NCI-H774 (cell line): Measurements from ENCODE around the gene LRP1.

Experiments used
- DNase-seq: peaks from one replicate; lab custom pipeline; 2025; lab: John Stamatoyannopoulos, UW

Gene LRP1

DNA sequence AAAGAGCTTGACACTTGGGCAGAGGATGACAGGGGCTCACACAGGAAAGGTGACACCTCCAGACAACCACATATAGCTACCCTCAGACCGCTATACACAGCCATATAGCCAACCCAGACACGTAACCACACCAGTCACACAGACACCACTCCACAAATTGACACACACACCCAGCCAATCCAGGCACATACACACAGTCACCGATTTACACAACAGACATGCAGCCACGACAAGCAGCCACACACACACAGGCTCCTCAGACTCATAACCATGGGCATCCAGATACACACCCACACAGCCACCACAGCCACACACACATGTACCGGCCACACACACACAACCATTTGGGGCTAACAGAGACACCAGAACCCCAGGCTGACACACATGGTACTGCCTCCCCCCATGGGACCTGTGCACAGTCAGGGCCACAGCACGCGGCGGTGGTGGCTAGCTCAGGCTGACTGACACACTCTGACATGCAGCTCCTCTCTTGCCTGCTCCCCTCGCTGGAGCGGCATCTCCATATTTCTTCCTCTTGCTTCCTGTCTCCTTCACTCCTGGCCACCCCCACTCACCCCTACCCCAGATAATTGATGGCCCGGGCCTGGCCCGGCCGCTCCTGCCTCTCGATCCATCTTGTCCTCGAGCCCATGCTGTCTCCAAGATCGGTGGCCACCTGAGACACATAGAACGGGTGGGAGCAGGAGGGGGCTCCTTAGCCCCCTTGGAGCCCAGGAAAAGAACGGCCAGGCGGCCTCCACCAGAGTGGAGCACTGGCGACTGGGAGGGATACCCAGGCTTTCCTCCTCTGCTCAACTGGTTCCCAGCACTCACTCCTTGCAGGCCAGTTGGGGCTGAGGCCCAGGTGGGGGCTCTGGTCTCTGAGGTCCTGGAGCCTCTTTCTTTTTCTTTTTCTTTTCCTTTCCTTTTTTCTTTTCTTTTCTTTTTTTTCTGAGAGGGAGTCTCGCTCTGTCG, 95.2 kb downstream of the LRP1 start:
- DNase-seq, result no peak

DNA sequence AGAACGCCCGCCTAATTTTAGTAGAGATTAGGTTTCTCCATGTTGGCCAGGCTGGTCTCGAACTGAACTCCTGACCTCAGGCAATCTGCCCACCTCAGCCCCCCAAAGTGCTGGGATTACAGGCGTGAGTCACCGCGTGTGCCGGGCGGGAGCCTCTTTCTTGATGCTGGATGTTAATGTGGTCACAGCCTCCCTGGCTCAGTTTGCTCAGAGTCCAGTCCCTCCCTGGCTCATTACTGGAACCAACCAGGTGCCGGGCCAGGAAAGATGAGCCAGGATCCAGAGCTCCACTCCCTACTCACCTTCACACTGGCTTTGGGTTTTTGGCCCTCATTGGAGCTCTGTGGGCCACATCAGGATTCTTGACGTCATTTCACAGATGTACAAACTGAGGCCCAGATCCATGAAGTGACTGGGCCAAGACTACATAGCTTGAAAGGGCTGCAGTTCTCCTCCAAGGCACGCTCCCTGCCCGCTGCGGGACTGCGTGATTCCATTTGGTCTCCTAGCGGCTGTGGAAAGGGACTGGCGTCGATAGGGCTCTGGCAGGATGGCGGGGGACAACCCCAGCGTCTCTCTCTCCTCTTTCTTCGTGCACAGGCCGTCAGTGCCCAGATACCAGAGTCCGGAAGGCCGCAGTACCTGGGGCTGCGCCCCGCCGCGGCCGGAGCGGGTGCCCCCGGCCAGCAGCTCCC, 96.1 kb downstream of the LRP1 start:
- DNase-seq, result no peak

DNA sequence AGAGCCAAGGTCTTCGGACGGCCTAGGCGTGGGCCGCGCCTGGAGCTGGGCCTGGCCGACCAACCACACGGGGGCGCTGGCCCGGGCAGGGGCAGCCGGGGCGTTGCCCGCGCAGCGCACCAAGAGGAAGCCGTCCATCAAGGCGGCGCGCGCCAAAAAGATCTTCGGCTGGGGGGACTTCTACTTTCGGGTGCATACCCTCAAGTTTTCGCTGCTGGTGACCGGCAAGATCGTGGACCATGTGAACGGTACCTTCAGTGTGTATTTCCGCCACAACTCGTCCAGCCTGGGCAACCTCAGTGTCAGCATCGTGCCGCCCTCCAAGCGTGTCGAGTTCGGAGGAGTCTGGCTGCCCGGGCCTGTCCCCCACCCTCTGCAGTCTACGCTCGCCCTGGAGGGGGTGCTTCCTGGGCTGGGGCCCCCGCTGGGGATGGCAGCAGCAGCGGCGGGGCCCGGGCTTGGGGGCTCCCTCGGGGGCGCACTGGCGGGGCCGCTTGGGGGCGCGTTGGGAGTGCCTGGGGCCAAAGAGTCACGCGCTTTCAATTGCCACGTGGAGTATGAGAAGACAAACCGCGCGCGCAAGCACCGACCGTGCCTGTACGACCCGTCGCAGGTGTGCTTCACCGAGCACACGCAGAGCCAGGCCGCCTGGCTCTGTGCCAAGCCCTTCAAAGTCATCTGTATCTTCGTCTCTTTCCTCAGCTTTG, 96.8 kb downstream of the LRP1 start:
- DNase-seq, result no peak

DNA sequence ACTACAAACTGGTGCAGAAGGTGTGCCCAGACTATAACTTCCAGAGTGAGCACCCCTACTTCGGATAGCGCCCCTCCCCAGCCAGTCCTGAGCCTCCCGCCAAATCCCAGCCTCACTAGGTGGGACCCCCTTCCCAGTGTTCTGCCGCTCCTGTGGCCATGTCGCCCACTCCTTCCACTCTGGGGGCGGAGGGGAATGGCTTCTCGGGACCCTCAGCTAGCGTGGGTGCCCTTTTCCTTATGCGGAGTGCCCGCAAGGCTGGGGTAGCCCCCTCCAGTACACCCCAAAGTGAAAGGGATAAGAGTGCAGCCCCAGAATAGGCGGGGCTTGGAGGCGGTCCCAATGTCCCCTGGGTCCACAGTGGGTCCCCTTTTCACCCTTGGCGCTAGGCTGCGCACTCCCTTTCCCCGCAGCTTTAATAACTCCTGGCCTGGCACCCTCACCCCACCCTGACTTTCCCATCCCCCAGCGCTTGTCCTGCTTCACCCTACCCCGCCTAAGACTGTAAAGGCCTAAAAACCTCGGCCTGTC, 97.5 kb downstream of the LRP1 start:
- DNase-seq, result no peak

DNA sequence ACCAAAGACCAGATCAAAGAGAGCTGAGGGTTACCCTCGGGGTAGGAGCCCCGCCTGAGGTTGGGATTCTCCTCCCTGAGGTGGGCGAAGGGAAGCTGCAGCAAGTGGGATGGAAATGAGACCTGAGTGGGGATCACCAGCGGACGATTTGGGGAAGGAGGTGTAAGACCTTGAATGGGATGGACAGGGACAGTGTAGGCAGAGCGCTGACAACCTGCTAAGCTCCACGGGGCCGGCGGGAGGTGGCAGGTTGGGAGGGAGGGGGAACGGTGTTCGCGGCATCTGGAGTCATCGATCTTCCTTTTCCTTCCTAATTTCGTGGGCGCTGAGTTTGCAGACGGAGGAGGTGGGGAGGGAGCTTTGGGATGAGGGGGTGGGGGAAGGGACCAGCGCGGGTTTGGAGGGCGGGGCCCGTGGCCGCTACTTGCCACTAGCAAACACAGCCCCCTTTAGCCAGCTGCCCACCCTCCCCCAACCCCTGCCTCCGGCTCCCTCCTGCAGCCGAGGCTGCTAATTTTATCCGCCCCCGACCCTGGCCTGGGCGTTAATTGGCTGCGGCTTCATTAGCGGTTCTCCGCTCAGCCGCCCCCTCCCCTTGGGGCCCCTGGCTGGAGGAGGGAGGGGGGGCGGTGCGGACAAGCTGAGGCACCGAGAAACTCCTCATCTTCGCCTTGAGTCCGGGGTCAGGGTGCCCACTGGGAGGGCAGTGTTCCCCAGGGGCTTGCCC, 98.5 kb downstream of the LRP1 start:
- DNase-seq, result no peak

DNA sequence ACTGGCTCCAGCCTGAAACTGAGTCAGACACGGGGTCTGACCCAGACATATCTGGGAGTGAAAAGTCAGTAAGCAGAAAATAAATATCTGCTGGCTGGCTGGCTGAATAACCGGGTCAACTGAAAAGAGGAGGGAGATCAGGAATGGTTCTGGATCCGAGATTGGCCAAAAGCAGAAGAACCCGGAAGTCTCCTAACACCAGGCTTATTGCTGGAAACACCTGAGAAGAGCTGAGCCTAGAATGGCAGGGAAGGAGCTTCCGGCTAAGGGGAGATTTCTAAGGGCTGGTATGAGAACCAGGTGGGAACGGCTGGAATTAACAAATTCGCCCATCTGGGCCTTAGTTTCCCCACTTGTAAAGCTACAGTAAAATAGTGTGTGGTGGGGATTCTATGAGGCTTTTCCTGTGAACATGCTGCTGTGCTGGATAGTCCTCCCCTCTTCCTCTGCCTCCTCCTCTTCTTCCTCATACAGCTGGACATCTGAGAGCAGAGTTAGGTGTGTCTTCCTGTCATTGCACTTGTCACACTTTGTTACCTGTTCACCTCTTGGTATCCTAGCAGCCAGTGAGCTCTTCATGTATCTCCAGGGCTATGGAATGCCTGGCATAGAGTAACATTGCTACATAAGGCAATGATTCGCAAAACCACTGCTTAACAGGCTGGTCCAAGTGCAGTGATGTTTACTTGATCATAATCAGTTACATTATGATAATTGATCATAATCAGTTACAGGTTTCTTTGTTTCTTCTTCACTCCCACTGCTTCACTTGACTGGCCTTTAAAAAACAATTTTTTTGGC, 99.2 kb downstream of the LRP1 start:
- no peak for DNase-seq

DNA sequence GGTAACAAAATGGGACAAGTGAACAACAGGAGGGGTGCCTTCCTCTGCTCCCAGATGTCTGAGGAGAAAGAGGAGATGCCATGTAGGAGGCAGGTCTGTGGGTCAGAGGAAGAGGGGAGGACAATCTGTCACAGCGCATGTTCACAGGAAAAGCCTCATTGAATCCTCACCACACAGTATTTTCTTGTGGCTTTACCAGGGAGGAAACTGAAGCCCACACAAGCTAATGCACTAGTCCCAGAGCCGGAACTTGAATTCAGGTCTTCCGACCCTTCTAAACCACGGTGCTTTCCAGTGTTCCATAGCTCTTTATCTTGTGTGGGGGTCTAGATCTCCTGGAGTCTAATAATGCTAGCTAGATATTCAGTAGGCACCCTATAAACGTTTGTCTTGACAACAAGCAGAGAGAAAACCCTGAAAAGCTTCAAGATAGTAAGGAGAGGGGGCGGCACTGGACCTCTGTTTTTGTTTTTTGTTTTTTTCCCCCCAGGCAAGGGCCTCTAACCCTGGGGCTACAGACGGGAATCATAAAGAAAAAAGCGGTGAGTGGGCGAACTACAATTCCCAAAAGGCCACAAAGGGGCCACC, 100.9 kb downstream of the LRP1 start:
- no peak for DNase-seq

DNA sequence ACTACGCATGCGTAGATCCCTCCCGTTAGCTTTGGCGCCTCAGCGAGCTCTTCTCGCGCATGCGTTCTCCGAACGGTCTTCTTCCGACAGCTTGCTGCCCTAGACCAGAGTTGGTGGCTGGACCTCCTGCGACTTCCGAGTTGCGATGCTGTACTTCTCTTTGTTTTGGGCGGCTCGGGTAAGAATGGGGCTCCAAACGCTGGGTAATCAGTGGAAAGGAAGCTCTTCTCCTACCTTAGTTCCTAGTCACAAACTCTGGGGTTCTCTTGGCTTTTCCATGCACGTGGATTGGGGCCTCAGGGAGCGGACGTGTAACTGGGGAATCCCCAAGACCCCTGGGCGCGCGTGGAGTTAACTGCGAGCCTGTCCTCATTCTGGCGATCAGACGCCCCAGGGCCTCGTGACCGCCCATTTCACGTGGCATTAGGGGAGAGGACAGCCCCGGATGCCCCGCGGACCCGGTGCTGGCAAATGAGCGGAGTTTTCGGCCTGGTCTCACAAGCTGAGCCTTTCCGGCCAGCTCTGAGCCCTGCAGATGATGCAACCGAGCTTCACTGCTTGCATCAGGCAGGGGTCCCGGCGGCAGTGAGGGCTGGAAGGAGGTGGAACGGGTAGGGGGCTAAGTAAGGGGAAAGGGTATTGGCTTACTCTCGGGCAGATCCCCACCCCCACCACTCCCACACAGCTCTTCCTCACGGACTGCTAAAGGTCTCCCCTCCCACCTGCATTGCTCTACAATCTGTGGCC, 101.5 kb downstream of the LRP1 start, which contains the start of gene SHMT2:
SHMT2 (plus strand) TSS at position 78 of the 747 bp plus-strand sequence; CDS start at position 146, 68 bp downstream.
- DNase-seq, result peak; percentile 95

DNA sequence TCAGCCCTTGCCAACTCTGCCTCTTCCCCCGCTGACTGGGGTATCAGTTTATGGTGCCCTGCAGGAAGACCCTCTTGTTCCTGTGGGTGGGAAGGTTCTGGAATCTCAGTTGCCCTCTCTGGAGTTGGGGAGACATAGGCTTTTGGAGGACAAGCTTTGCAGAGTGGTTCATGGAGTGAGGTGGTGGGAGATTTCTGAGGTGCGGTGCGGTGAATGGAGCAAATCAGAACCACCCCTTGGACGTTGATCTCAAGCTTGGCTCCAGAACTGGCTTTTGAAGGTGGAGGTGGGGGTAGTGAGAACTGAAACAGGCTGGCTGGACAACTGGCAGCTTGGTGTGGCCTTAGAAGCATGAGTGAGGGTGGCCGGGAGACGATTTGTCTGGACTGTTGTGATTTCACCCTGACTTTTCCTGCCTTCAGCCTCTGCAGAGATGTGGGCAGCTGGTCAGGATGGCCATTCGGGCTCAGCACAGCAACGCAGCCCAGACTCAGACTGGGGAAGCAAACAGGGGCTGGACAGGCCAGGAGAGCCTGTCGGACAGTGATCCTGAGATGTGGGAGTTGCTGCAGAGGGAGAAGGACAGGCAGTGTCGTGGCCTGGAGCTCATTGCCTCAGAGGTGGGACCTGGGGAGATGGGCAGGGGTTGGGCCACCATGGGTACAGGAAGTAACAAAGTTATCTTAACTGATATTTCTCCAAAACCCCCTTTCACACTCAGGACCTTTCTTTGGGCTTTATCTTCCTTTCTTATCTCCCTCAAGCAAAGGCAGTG, 102.3 kb downstream of the LRP1 start:
- no peak for DNase-seq

DNA sequence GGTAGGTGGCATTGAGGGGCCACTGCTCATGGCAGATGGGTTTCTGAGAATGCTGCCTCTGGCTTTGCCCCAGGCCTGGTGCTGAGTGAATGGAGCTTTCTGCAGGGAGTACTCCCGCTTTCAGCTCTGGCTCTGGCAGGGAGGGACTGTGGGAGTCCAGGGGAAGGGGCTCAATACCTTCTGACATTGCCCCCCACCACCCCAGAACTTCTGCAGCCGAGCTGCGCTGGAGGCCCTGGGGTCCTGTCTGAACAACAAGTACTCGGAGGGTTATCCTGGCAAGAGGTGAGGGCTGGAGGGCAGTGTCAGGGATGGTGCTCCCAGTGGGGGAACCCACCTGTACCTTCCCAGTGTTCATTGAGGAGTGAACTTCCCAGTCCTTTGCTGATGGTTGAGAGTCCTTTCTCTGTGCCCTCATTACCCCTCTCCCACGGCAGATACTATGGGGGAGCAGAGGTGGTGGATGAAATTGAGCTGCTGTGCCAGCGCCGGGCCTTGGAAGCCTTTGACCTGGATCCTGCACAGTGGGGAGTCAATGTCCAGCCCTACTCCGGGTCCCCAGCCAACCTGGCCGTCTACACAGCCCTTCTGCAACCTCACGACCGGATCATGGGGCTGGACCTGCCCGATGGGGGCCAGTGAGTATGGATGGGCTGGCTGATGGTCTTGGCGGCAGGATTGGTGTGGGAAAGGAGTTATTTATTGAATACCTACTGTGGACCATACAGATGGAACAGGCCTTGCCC, 103.2 kb downstream of the LRP1 start:
- no peak for DNase-seq

DNA sequence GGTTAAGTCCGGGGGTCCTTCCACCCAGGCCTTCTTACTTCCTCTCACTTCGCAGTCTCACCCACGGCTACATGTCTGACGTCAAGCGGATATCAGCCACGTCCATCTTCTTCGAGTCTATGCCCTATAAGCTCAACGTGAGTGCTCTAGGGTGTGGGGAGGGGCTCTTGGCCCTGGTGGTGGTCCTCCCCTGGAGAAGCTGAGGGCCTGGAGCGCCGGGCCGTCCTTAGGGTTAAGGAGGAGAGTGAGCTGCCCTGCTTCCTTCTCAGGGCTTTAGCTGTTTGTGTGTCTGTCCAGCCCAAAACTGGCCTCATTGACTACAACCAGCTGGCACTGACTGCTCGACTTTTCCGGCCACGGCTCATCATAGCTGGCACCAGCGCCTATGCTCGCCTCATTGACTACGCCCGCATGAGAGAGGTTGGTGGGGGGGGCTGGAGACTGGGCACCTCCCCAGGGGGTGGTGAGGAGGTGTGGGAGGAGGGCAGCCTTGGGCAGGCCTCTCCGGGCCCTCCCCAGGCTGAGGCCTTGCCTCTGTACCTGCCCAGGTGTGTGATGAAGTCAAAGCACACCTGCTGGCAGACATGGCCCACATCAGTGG, 104.0 kb downstream of the LRP1 start:
- no peak for DNase-seq

DNA sequence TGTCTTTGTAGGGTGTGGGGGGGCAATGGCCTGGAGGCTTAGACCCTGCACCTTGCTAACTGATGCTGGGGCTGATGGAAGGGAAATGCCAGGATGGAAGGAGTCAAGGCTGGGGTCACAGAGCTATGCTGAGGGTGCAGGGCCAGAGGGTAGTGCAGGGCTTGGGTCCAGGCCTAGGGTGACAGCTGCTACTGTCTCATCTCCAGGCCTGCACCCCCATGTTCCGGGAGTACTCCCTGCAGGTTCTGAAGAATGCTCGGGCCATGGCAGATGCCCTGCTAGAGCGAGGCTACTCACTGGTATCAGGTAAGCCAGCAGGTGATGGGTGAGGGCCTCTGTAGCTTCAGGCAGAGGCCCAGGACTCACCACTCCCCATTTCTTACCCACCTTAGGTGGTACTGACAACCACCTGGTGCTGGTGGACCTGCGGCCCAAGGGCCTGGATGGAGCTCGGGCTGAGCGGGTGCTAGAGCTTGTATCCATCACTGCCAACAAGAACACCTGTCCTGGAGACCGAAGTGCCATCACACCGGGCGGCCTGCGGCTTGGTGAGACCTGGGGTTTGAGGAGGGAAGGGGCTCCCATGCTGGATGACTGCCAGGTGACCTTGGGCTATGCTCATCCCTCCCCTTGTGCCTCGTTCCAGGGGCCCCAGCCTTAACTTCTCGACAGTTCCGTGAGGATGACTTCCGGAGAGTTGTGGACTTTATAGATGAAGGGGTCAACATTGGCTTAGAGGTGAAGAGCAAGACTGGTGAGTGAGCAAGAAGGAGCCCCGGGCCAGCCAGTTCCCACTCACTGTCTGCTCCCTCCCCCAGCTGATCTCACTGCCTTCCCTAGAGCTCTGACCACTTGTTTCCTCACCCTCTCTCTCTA, 105.3 kb downstream of the LRP1 start:
- no peak for DNase-seq

DNA sequence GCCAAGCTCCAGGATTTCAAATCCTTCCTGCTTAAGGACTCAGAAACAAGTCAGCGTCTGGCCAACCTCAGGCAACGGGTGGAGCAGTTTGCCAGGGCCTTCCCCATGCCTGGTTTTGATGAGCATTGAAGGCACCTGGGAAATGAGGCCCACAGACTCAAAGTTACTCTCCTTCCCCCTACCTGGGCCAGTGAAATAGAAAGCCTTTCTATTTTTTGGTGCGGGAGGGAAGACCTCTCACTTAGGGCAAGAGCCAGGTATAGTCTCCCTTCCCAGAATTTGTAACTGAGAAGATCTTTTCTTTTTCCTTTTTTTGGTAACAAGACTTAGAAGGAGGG, 105.9 kb downstream of the LRP1 start:
- no peak for DNase-seq

DNA sequence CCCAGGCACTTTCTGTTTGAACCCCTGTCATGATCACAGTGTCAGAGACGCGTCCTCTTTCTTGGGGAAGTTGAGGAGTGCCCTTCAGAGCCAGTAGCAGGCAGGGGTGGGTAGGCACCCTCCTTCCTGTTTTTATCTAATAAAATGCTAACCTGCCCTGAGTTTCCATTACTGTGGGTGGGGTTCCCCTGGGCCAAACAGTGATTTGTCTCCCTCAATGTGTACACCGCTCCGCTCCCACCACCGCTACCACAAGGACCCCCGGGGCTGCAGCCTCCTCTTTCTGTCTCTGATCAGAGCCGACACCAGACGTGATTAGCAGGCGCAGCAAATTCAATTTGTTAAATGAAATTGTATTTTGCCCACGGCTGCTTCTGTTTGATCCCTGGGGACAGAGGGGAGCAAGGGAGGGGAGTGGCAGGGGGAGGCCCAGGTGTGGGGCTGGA, 106.3 kb downstream of the LRP1 start:
- no peak for DNase-seq

DNA sequence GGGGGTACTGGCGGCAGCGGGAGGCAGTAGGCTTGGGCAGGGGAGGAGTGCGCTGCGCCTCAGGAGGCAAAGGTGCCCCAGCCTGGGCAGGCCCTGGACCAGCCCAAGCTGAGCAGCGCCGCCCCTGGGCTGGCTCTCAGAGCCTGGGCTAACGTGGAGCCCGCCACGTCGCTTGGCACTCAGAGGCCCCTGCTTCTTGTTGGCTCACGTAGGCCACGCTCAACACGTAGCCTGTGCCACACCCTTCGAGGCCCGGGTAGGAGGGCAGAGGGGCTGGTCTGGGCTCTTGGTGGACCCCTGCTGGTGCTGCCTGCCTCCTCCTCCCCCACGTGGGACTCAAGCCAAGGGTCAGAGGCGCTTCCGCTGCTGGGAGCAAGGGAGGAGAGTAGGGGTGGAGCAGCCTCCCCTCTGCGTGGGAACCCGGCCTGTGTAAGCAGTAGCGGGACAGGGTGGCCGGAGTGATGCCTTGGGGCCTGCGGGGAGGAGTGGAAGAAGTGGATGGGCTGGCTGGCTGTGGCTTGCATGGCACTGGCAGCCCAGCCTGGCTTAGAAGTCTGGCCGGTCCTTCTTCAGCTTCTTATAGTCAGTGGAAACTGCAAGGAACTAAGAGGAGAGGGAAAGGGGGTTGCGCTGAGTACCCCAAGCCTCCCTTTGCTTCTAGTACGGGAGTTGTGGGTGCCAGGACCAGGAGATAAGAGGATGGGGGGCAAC, 106.9 kb downstream of the LRP1 start:
- no peak for DNase-seq

DNA sequence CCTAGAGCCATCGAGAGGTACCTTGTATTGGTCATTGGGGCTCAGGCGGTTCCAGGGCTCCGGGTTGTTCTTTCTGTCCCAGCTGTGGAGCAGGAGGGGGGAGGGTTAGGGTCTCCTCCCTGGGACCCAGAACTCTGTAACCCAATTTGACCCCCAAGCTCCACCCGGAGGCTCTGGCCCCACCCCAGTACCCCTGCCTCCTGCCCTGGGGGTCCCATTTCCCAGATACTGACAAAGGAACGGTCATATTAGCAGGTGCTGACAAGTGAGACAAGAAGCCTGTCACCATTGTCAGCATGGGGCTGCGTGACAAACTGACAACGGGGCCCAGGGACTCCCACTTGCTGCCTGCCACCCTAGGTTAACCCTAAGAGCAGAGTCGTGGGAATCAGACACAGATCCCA, 107.4 kb downstream of the LRP1 start:
- DNase-seq, result no peak
